Inflammatory macrophage treated with lipopolysaccharide for 1 hour (primary cell): Measurements from ENCODE around the gene MAP3K21.

Experiments used
- DNase-seq, 2 donors: peaks; one replicate each; pipeline ENCODE4 v3.0.0-alpha.2; 2020 to 2022

Gene MAP3K21

DNA sequence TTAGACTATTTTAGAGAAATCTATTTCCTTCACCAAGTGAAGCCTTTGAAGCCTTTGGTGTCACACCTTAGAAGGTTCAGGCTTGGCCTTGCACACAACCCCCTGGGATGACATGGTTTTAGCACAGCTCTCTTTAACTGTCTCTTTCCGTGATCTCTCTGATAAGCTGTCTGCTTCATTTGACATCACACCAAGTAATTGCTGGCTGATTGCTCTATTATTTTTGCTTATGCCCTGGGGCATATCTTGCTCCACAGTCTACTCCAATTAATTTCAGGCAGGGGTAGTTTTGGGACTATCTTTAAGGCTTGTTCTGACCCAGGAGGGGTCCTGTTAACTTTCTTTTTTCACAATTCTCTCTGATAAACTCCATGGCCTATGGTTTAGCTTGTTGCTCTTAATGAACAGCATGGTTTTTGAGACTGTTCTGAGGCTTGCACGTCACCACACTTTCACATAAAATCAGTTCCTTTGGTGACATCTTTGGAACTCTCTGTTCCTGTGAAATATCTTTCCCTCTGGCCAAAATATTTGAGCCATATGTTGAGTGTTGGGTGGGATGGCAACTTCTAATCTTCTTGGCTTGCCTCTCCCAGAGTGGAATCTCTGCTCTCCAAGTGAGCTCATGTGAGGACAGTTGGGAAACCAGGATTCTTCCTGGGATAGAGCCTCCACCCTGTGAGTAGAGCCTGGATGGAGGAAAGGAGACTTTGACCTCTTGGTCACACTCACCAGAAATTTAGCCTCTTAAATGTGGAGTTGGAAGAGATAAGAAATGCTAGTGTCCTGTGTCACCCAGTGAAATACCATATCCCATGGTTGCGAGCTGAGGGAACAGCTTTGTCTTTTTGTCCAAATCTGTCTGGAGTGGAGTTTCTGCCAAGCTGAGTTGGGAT is 63.6 kb downstream of the MAP3K21 start:
- DNase-seq = no peak

DNA sequence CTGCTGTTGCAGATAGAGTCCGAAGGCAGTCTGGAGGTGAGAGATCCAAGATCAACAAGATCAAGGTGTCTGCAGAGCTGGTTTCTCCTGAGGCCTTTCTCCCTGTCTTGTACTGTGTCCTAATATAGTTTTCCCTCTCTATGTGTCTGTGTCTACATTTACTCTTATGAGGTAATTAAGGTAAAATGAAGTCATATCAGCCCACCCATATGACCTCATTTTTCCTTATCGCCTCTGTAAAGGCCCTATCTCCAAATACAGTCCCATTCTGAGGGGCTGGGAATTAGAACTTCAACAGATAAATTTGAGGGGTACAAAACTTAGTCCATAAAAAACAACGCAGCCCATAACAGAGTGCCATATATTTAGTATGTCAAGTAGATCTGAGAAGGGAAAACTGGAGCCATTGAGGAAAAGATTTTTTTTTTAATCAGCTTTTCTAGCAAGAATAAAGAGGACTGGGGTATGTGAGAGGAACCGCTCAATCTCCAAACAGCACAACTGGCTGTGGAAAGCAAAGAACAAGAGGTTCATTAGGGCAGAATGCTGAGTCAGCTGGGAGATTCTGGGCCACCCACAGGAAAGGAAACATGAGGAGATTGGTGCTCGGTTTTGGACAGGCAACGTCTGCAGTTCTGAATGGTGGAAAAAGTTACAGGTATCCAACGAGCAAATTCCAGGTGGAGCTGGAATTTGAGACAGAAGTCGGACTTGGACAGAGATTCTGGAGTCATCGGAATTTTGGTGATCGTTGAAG is 65.7 kb downstream of the MAP3K21 start:
- DNase-seq = peak in 1 of 2 donors; percentile 3

DNA sequence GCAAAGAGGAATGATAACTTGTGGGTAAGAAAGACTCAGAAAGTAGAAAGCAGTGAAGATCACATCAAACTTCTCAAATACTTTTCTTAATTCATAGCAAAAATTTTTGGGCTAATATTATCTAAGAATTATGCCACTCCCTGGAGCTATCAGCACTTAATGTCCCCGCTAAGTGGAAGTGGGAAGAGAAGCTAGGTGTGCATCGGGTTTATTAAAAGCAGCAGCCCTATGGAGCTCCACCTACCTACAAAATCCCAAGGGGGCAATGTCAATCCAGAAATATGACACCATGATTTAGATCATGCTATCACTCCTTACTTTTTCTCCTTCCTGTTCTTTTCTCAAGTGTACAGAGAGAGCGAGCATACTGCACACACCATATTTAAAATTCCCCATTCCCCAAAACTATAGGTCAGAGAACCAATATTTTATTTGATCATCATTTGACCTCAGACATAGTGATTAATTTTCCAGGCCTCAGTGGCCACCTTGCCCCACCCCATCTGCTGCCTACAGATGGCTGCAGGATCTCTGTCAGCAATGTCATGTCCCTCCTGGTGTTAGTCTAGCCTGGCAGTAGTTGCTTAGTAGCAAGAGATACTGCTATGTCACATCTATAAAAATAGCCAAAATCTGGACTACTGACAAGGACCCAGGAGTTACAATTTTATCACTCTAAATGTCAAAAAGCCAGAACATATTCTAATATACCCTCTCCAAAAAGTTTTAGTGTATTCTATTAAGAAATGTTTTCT is 66.6 kb downstream of the MAP3K21 start:
- DNase-seq = no peak

DNA sequence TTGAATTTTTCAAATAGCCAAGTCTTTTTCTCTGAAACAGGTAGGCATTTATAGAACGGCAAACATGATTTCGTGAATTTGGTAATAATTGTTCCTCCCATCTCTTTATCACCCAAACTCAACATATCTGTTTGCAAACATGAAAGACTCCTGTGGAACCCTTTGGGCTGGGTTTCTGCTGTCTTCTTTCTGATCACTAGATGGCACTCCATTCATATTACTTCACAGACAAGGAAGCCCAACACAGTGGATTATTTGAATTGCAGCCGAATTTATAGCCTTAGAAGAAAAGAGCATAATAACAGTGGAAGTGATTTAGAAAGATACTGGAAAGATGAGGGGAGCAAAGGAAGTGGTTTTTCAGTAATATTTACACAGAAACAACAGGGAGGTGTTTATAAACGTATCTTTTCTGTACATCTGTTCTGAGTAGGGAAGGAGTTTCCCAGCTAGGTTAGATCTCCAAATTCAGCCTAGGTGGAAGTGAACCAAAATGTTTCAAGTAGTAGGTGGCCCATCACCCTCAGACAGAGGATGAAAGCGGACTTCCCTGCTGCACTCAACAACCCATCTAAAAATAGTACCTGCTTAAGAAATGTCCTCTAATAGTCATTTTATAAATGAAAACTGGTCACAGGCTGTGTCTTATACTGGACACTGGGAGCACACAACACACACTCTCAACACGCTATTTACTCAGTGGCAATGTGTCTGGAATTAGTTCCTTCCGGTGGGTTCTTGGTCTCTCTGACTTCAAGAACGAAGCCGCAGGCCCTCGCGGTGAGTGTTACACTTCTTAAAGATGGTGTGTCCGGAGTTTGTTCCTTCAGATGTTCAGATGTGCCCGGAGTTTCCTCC is 67.6 kb downstream of the MAP3K21 start:
- DNase-seq = peak; percentile 33 to 60

DNA sequence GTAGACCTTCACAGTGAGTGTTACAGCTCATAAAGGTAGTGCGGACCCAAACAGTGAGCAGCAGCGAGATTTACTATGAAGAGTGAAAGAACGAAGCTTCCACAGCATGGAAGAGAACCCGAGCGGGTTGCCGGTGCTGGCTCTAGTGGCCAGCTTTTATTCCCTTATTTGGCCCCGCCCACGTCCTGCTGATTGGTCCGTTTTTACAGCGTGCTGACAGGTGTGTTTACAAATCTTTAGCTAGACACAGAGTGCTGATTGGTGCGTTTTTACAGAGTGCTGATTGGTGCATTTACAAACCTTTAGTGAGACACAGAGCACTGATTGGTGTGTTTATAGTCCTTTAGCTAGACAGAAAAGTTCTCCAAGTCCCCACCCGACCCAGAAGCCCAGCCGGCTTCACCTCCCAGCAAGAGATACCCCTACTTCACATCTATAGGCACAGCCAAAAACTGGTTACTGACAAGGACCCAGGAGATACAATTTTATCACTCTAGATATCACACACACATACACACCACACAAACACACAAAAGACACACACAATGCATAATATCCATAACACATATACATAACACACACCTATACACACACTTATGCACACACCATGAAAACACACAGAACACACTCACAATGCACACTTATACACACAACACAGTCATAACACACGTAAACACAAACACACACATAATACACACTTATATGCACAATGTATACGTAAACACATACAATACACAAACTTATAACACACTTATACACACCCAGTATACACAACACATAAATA is 68.5 kb downstream of the MAP3K21 start:
- no peak for DNase-seq

DNA sequence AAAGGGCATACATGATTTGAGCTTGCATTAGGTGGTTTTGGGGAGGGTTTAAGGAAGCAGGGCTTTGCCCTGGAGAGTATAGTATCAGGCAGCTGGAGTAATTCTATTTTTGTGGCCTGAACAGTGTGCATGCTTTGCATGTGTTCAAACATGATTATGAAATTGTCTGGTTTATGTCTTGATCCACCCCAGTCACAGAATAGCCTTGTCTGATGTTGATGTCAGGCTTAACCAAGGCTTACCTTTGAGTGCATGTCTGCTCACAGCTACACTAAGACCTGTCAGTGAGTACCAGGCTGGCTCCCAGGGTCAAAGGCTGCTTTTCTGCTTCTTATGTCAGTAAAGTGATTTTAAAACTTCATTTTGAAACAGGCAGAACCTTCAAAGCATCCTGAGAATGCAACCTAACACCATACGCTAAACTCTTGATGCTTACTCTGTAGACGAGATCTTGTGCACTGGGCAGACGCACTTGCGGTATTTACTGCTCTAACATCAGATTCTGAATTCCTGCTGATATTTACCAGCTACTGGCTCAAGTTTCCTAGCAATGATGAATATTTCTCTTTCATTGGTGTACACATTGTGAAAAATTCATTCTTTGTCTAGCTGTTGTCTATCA is 78.9 kb downstream of the MAP3K21 start:
- no peak for DNase-seq

DNA sequence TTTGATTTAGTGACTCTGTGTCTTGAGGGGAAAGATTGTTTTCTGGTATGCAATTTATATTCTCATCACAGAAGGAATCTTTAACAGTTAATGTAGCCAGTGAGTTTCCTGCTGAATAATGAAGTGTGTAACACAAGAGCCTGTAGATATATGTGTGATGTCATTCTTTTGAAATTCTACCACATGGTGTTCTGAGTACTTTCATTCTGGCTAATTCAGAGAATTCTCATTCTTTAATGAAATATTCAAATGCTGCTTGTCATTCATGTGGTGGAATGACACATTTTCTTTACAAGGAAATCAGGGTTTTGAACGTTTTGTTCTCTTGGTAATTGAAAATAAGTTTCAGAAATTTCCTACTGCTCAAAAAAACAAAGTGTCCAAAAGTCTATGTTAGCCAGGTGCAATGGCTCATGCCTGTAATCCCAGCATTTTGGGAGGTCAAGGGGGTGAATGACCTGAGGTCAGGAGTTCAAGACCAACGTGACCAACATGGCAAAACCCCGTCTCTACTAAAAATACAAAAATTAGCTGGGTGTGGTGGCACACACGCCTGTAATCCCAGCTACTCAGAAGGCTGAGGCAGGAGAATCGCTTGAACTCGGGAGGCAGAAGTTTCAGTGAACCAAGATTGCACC is 79.6 kb downstream of the MAP3K21 start:
- DNase-seq = peak in 1 of 2 donors; percentile 0

DNA sequence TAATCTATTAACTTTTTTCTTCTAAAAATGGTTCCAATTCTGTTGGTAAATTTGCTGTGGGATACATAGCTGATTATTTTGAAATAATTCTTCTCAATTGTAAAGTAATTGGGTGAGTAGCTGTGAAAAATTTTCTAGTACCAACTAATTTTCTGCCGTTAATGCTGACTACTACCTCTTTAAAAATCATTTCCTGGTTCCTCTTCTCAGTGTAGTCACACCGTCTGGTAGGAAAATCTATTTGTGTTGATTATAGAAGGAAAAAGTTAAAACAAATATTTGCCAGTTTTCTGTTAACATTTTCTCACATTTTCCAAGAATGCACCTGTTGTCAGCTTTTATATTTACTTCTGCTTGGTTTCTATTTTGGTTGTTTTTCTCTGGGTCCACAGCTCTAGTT is 82.0 kb downstream of the MAP3K21 start:
- DNase-seq = no peak

DNA sequence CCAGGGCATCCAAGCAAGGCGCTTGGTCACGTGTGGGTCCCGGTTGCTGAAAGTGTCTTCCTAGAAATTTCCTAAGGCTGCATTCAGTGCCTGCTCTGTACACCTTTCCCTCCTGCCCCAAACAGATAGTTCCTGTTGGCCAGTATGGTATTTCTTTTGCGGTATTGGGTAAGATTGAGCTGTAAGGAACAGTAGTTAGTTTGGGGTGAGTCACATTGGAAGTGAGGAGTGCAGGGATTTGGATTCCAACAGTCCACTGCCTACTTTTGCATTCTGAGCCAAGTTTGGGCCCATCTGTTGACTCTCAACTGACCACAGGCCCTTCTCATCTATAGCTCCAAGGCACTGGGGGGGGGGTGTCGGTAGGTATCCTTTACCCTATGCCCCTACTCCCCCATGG is 83.4 kb downstream of the MAP3K21 start:
- DNase-seq = no peak

DNA sequence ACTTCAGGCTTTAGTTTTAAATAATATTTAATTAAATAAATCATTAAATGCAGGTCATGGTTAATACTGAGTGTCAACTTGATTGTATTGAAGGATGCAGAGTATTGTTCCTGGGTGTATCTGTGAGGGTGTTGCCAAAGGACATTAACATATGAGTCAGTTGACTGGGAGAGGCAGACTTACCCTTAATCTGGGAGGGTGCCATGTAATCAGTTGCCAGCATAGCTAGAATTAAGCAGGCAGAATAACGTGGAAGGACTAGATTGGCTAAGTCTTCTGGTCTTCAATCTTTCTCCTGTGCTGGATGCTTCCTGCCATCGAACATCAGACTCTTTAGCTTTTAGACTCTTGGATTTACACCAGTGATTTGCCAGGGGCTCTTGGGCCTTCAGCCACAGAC is 85.3 kb downstream of the MAP3K21 start:
- no peak for DNase-seq

DNA sequence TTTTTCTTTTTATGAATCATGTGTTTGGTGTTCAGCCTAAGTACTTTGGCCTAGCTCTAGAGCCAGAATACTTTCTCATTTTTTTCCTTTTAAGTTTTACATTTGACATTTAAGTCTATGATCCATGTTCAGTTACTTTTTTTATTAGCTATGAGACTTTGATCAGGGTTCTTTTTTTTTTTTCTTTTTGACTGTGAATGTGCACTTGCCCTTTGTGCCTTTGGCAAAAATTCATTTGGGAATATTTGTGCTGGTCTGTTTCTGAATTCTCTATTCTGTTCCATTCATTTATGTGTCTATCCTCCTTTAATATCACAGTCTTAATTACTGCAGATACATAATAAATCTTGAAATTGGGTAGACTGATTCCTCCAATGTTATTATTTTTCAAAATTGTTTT is 93.8 kb downstream of the MAP3K21 start:
- DNase-seq = no peak

DNA sequence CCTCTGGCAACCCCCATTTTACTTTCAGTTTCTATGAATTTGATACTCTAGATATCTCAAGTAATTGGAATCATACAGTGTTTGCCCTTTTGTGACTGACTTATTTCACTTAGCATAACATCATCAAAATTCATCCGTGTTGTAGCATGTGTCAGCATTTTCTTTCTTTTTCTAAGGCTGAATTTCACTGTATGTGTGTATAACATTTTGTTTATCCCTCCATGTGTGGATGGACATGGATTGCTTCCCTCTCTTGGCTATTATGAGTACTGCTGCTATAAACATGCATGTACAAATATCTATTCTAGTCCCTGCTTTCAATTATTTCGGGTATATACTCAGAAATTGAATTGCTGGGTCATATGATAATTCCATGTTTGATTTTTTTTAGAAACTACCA is 97.3 kb downstream of the MAP3K21 start:
- no peak for DNase-seq

DNA sequence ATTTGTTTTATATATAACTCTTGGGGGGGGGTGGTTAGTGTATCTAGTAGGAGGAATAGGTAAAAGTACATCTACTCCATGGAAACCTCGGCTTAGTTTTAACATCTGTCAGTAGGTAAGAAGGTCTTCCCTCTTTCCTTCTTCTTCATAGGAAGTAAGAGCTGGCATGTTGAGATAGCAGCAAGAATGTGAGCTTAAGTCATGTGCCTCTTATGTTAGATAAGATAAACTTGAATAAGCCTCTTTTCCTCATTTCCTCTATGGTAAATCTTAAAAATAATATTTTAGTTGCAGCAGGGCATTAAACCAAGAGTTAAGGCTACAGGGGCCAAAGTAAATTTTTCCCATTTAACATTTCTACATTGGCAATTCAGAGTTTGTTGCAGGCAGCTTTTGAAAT is 100.4 kb downstream of the MAP3K21 start:
- no peak for DNase-seq

DNA sequence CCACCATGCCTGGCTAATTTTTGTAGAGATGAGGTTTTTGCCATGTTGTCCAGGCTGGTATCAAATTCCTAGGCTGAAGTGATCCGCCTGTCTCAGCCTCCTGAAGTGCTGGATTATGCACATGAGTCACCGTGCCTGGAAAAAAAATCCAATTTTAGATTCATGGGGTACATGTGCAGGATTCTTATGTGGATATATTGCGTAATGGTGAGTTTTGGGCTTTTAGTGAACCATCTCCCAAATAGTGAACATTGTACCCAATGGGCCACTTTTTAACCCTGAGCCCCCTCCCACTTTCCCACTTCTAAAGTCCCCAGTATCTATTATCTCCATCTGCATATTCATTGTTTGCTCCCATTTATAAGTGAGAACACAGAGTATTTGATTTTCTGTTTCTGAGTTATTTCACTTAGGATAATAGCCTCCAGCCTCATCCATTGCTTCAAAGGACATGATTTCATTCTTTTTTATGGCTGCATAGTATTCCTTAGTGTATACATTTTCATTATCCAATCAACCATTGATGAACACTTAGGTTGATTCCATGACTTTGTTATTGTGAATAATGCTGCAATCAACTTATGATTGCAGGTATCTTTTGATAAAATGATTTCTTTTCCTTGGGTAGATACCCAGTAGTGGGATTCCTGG is 104.4 kb downstream of the MAP3K21 start:
- no peak for DNase-seq

DNA sequence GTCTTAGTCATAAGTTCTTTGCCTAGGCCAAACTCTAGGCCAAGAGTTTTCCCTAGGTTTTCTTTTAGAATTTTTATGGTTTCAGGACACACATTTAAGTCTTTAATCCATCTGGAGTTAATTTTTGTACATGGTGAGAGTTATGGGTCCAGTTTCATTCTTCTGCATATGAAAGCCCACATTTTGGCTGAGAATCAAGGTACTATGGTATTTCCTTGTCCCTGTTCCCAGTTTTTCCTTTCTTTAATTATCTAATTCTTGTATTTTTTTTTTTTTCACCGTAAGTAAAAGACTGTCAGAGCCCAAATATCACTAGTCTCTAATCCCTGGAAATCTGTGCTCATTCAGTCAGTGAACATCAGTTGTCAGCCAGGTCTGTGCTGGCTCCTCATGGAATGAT is 105.4 kb downstream of the MAP3K21 start:
- no peak for DNase-seq

DNA sequence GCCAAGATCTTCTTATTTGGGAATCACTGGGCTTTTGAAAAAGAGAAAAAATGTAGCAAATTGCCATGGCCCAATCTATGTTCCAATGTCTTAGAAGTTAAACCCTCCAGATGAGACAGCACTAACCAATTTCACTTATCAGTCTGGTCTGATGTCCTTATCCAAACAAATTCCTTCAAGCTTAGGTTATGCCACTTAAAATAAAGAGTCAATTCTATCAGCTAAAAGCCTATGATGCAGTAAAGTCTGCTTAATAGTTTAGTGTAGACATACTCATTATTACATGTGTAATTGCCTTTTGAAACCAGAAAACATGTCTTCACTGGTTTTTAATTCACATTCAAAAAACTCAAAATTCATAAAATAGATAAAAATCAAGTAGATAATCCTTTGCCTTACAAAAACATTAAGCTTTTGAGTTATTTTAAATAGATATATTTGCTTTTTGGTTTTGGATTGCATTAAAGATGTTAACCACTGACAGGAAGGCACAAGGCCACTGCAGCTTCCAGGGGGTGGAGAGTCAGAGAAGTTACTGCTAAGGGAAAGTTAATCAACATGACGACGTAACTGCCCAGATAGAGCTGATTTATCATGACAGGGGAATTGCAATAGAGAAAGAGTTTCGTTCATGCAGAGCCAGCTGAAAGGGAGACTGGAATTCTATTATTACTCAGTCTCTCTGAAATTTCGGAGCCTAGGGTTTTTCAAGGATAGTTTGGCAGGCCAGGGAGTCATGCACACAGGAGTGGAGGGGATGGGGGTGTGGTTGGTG is 106.1 kb downstream of the MAP3K21 start:
- DNase-seq = no peak
